Caco-2 (cell line): Measurements from ENCODE around the gene GAREM1. TPM values are rescaled to one million over a fixed set of nuclear protein-coding genes. Genes with fewer than 3 reads are reported as not detected.

Source experiments
- BruUV-seq: library from RNA; stranded (reverse); fragments of 400-500 nt; replicated peaks from 2 replicates; lab custom pipeline; 2021; lab: Mats Ljungman, UMichigan
- CTCF ChIA-PET: fragments of 300-600 bp; sonication (Branson Sonifier 250); formaldehyde crosslinking; loops from one replicate; lab custom pipeline; 2022; ENCODE audit warnings: antibody characterized with exemption; lab: Charles Lee
- POLR2A ChIA-PET: fragments of 300-600 bp; sonication (Branson Sonifier 250); formaldehyde crosslinking; loops from one replicate; lab custom pipeline; 2022; ENCODE audit warnings: antibody characterized with exemption; lab: Charles Lee
- DNase-seq, 2 experiments: peaks; one replicate each; pipeline versions ENCODE4 v3.0.0 to v3.0.0-alpha.2; 2020 to 2022
- H3K27me3 ChIP-seq: replicated peaks from 2 replicates; pipeline ENCODE4 v1.6.0; 2011; ENCODE audit warnings: low read length; ENCODE audit not compliant: control insufficient read depth, insufficient read depth
- H3K36me3 ChIP-seq: 2 replicates; pipeline ENCODE4 v1.5.1; 2011; ENCODE audit warnings: low read length; ENCODE audit not compliant: control insufficient read depth, insufficient read depth
- H3K4me1 ChIP-seq: fragments of 250-450 bp; sonication (Bioruptor Pico); 2 replicates; pipeline ENCODE4 v1.5.1; 2020; ENCODE audit warnings: mild to moderate bottlenecking
- H3K4me3 ChIP-seq: 2 replicates; pipeline ENCODE4 v1.5.1; 2011; ENCODE audit warnings: low read depth, mild to moderate bottlenecking, control low read depth, low read length
- H3K9me3 ChIP-seq: fragments of 250-450 bp; sonication (Bioruptor Pico); 2 replicates; pipeline ENCODE4 v1.5.1; 2020; ENCODE audit warnings: mild to moderate bottlenecking, moderate library complexity
- H3K27ac Mint-ChIP-seq: one replicate; pipeline ENCODE4 v1.8.0; 2022; ENCODE audit warnings: mixed read lengths; ENCODE audit not compliant: unreplicated experiment
- H3K27me3 Mint-ChIP-seq: one replicate; pipeline ENCODE4 v1.8.0; 2022; ENCODE audit warnings: mixed read lengths; ENCODE audit not compliant: insufficient read depth, unreplicated experiment
- H3K36me3 Mint-ChIP-seq: one replicate; pipeline ENCODE4 v1.8.0; 2022; ENCODE audit warnings: mild to moderate bottlenecking, mixed read lengths; ENCODE audit not compliant: insufficient read depth, unreplicated experiment
- H3K4me1 Mint-ChIP-seq: one replicate; pipeline ENCODE4 v1.8.0; 2022; ENCODE audit warnings: low read depth, mixed read lengths; ENCODE audit not compliant: unreplicated experiment
- H3K4me3 Mint-ChIP-seq: one replicate; pipeline ENCODE4 v1.8.0; 2022; ENCODE audit warnings: mild to moderate bottlenecking, moderate library complexity, mixed read lengths; ENCODE audit not compliant: unreplicated experiment
- H3K9me3 Mint-ChIP-seq: one replicate; pipeline ENCODE4 v1.8.0; 2022; ENCODE audit warnings: mixed read lengths; ENCODE audit not compliant: unreplicated experiment
- CTCF ChIP-seq, 2 experiments: fragments of 200-600 bp in 1 of 2; IDR thresholded peaks; 1 replicate in 1 of 2; 2 replicates in 1 of 2; pipeline versions ENCODE4 v1.5.1 to v1.8.0; 2011 to 2022; ENCODE audit warnings: antibody characterized with exemption in 1 of 2, control low read depth in 1 of 2, inconsistent platforms in 1 of 2, low read depth in 1 of 2, low read length in 1 of 2, mild to moderate bottlenecking in 1 of 2, moderate library complexity in 1 of 2; ENCODE audit not compliant: insufficient read depth in 1 of 2, severe bottlenecking in 1 of 2, unreplicated experiment in 1 of 2
- intact Hi-C: fragments of 100-400 bp; cut with micrococcal nuclease; formaldehyde crosslinking; loops from one replicate; pipeline ENCODE4 v1.10.0; 2022; ENCODE audit not compliant: unreplicated experiment
- total RNA-seq: library from RNA; stranded (reverse); gene quantifications from 2 replicates; pipeline ENCODE4 v1.2.3, GENCODE V29; 2022

Gene GAREM1
- total RNA-seq, 1 experiment from 2014 or later, result 0.50 TPM

GRCh38 chr18:32280911-32281310, 189.8 kb downstream of the GAREM1 start:
- BruUV-seq, result no TSS peak
- POLR2A ChIA-PET, result no interaction called here
- Histone ChIP-seq H3K27me3 (no peaks in the 10 kb centered on the region), H3K9me3 (no peaks in the 10 kb centered on the region), H3K4me3 (no peak overlapping the region), H3K36me3 (no peaks in the 10 kb centered on the region), H3K4me1 (no peaks in the 10 kb centered on the region)
- CTCF ChIA-PET, result no interaction called here
- no peaks in the 10 kb centered on the region for H3K4me1 Mint-ChIP-seq
- DNase-seq, result no peak
- H3K9me3 Mint-ChIP-seq, result no peaks in the 10 kb centered on the region
- H3K27me3 Mint-ChIP-seq, result no peaks in the 10 kb centered on the region
- no peak for TF ChIP-seq CTCF (IDR thresholded peaks at IDR 0.05; ENCODE audit: insufficient read depth in 1 of 2, low read depth in 1 of 2, low read length in 1 of 2, severe bottlenecking in 1 of 2, unreplicated experiment in 1 of 2)
- no peak overlapping the region for H3K27ac Mint-ChIP-seq
- H3K36me3 Mint-ChIP-seq, result peaks cover 4% of the 10 kb centered on the region
- intact Hi-C loops, result loop anchor here (10.0 kb wide), 1 partner anchor 94 kb away; no protein-coding TSS in a partner anchor
- no peak overlapping the region for H3K4me3 Mint-ChIP-seq

GRCh38 chr18:32280188-32280783, 190.4 kb downstream of the GAREM1 start:
- DNase-seq, result no peak
- BruUV-seq, result no TSS peak
- peaks cover 4% of the 10 kb centered on the region for H3K36me3 Mint-ChIP-seq
- ChIA-PET POLR2A (no interaction called here), CTCF (no interaction called here)
- H3K4me1 Mint-ChIP-seq, result no peaks in the 10 kb centered on the region
- TF ChIP-seq CTCF (IDR thresholded peaks at IDR 0.05; ENCODE audit: insufficient read depth in 1 of 2, low read depth in 1 of 2, low read length in 1 of 2, severe bottlenecking in 1 of 2, unreplicated experiment in 1 of 2), result no peak
- H3K27ac Mint-ChIP-seq, result no peak overlapping the region
- H3K4me3 Mint-ChIP-seq, result no peak overlapping the region
- Histone ChIP-seq H3K4me1 (no peaks in the 10 kb centered on the region), H3K4me3 (no peak overlapping the region), H3K9me3 (no peaks in the 10 kb centered on the region), H3K36me3 (no peaks in the 10 kb centered on the region), H3K27me3 (no peaks in the 10 kb centered on the region)
- H3K27me3 Mint-ChIP-seq, result no peaks in the 10 kb centered on the region
- H3K9me3 Mint-ChIP-seq, result no peaks in the 10 kb centered on the region
- intact Hi-C loops, result loop anchor here (10.0 kb wide), 1 partner anchor 95 kb away; no protein-coding TSS in a partner anchor

GRCh38 chr18:32278177-32278799, 192.4 kb downstream of the GAREM1 start:
- no peaks in the 10 kb centered on the region for H3K9me3 ChIP-seq
- Mint-ChIP-seq H3K27ac (no peak overlapping the region), H3K4me3 (no peak overlapping the region), H3K9me3 (no peaks in the 10 kb centered on the region), H3K4me1 (no peaks in the 10 kb centered on the region), H3K27me3 (no peaks in the 10 kb centered on the region), H3K36me3 (peaks cover 4% of the 10 kb centered on the region)
- no peaks in the 10 kb centered on the region for H3K36me3 ChIP-seq
- no peak for DNase-seq
- BruUV-seq, result no TSS peak
- H3K4me3 ChIP-seq, result no peak overlapping the region
- H3K4me1 ChIP-seq, result no peaks in the 10 kb centered on the region
- CTCF ChIA-PET, result no interaction called here
- no peaks in the 10 kb centered on the region for H3K27me3 ChIP-seq
- intact Hi-C loops, result no loop called here
- POLR2A ChIA-PET, result no interaction called here
- TF ChIP-seq CTCF (IDR thresholded peaks at IDR 0.05; ENCODE audit: insufficient read depth in 1 of 2, low read depth in 1 of 2, low read length in 1 of 2, severe bottlenecking in 1 of 2, unreplicated experiment in 1 of 2), result no peak
